H9 (cell line): ENCODE results near the gene OR10A4. TPM values are rescaled to one million over a fixed set of nuclear protein-coding genes. Genes with fewer than 3 reads are reported as not detected.

Experiments
- DNase-seq: peaks from one replicate; pipeline ENCODE4 v3.0.0-alpha.2; 2017
- H2AFZ ChIP-seq: one replicate; pipeline ENCODE4 v1.6.1; 2013; ENCODE audit warnings: mild to moderate bottlenecking, low read length, control low read depth, moderate library complexity
- H2AK5ac ChIP-seq: 2 replicates; pipeline ENCODE4 v1.6.1; 2013; ENCODE audit warnings: low read length, control low read depth, mixed read lengths; ENCODE audit not compliant: insufficient read length
- H2BK120ac ChIP-seq: one replicate; pipeline ENCODE4 v1.6.1; 2013; ENCODE audit warnings: low read depth, mild to moderate bottlenecking, low read length, control low read depth, inconsistent platforms; ENCODE audit not compliant: poor library complexity, severe bottlenecking
- H2BK12ac ChIP-seq: 2 replicates; pipeline ENCODE4 v1.6.1; 2013; ENCODE audit warnings: low read length, control low read depth, mixed read lengths, low read depth; ENCODE audit not compliant: insufficient read length
- H2BK15ac ChIP-seq: 2 replicates; pipeline ENCODE4 v1.6.1; 2013; ENCODE audit warnings: low read depth, low read length, control low read depth
- H2BK20ac ChIP-seq: one replicate; pipeline ENCODE4 v1.6.1; 2013; ENCODE audit warnings: low read depth, mild to moderate bottlenecking, low read length, control low read depth, inconsistent platforms; ENCODE audit not compliant: poor library complexity, severe bottlenecking
- H2BK5ac ChIP-seq: 2 replicates; pipeline ENCODE4 v1.6.1; 2013; ENCODE audit warnings: low read length, control low read depth, mixed read lengths; ENCODE audit not compliant: insufficient read length
- H3K14ac ChIP-seq: 2 replicates; pipeline ENCODE4 v1.6.1; 2013; ENCODE audit warnings: low read length, control low read depth; ENCODE audit not compliant: insufficient read depth
- H3K18ac ChIP-seq: 2 replicates; pipeline ENCODE4 v1.6.1; 2013; ENCODE audit warnings: low read depth, mild to moderate bottlenecking, mixed read lengths, low read length, control low read depth; ENCODE audit not compliant: insufficient read length
- H3K23ac ChIP-seq: 2 replicates; pipeline ENCODE4 v1.6.1; 2013; ENCODE audit warnings: low read length, control low read depth, mixed read lengths, low read depth; ENCODE audit not compliant: insufficient read length
- H3K23me2 ChIP-seq: 2 replicates; pipeline ENCODE4 v1.6.1; 2013; ENCODE audit warnings: low read depth, mild to moderate bottlenecking, mixed read lengths, low read length, control low read depth; ENCODE audit not compliant: insufficient read length, poor library complexity, severe bottlenecking
- H3K27ac ChIP-seq: 2 replicates; pipeline ENCODE4 v1.5.1; 2013; ENCODE audit warnings: low read length, control low read depth, mixed read lengths, low read depth; ENCODE audit not compliant: insufficient read length
- H3K27me3 ChIP-seq: 2 replicates; pipeline ENCODE4 v1.6.1; 2013; ENCODE audit warnings: low read length, control low read depth, inconsistent platforms; ENCODE audit not compliant: insufficient read depth
- H3K4ac ChIP-seq: 2 replicates; pipeline ENCODE4 v1.6.1; 2013; ENCODE audit warnings: low read depth, mild to moderate bottlenecking, control low read depth, inconsistent platforms, low read length, moderate library complexity
- H3K4me1 ChIP-seq: 2 replicates; pipeline ENCODE4 v1.6.1; 2013; ENCODE audit warnings: low read length, control low read depth, inconsistent platforms; ENCODE audit not compliant: insufficient read depth
- H3K4me2 ChIP-seq: 2 replicates; pipeline ENCODE4 v1.6.1; 2013; ENCODE audit warnings: low read length, control low read depth, mixed read lengths; ENCODE audit not compliant: insufficient read length, insufficient read depth
- H3K56ac ChIP-seq: 2 replicates; pipeline ENCODE4 v1.6.1; 2013; ENCODE audit warnings: low read depth, mild to moderate bottlenecking, mixed read lengths, low read length, control low read depth; ENCODE audit not compliant: insufficient read length
- H3K79me1 ChIP-seq: 2 replicates; pipeline ENCODE4 v1.6.1; 2013; ENCODE audit warnings: low read depth, mild to moderate bottlenecking, moderate library complexity, low read length, control low read depth, inconsistent platforms; ENCODE audit not compliant: insufficient read depth, poor library complexity, severe bottlenecking
- H3K79me2 ChIP-seq: 2 replicates; pipeline ENCODE4 v1.6.1; 2013; ENCODE audit warnings: low read length, control low read depth, inconsistent platforms; ENCODE audit not compliant: insufficient read depth
- H3K9ac ChIP-seq: 2 replicates; pipeline ENCODE4 v1.6.1; 2013; ENCODE audit warnings: low read length, control low read depth, mixed read lengths; ENCODE audit not compliant: insufficient read length; ENCODE audit errors: extremely low read depth
- H3K9me3 ChIP-seq: one replicate; pipeline ENCODE4 v1.6.1; 2013; ENCODE audit warnings: low read depth, low read length, inconsistent platforms; ENCODE audit not compliant: control insufficient read depth
- H3T11ph ChIP-seq: one replicate; pipeline ENCODE4 v1.6.1; 2013; ENCODE audit warnings: mild to moderate bottlenecking, low read length, control low read depth, inconsistent platforms
- H4K20me1 ChIP-seq: one replicate; pipeline ENCODE4 v1.6.1; 2013; ENCODE audit not compliant: control insufficient read depth, insufficient read length, insufficient read depth
- H4K5ac ChIP-seq: 2 replicates; pipeline ENCODE4 v1.6.1; 2013; ENCODE audit warnings: low read depth, mild to moderate bottlenecking, mixed read lengths, low read length, control low read depth; ENCODE audit not compliant: insufficient read length
- H4K8ac ChIP-seq: replicated peaks from 2 replicates; pipeline ENCODE4 v1.6.1; 2013; ENCODE audit warnings: low read length, control low read depth, mixed read lengths, low read depth; ENCODE audit not compliant: insufficient read length
- H4K91ac ChIP-seq: 2 replicates; pipeline ENCODE4 v1.6.1; 2013; ENCODE audit warnings: low read depth, mild to moderate bottlenecking, moderate library complexity, mixed read lengths, low read length, control low read depth; ENCODE audit not compliant: insufficient read length
- H3K27ac Mint-ChIP-seq, 3 experiments: 2 replicates in 2 of 3; 3 replicates in 1 of 3; pipeline ENCODE4 v1.8.0; 2020 to 2021; ENCODE audit warnings: mixed read lengths in 3 of 3, mild to moderate bottlenecking in 1 of 3, moderate library complexity in 1 of 3
- H3K27me3 Mint-ChIP-seq: 2 replicates; pipeline ENCODE4 v1.8.0; 2021; ENCODE audit warnings: low read depth, mild to moderate bottlenecking, moderate library complexity, mixed read lengths
- H3K36me3 Mint-ChIP-seq, 3 experiments: 2 replicates in 2 of 3; 3 replicates in 1 of 3; pipeline ENCODE4 v1.8.0; 2020 to 2021; ENCODE audit warnings: low read depth in 3 of 3, mixed read lengths in 3 of 3; ENCODE audit not compliant: insufficient read depth in 1 of 3
- H3K4me1 Mint-ChIP-seq, 2 experiments: 2 replicates each; pipeline ENCODE4 v1.8.0; 2020; ENCODE audit warnings: mixed read lengths in 2 of 2
- H3K4me3 Mint-ChIP-seq, 2 experiments: 2 replicates in 1 of 2; 3 replicates in 1 of 2; pipeline ENCODE4 v1.8.0; 2020 to 2021; ENCODE audit warnings: mild to moderate bottlenecking in 2 of 2, mixed read lengths in 2 of 2, moderate library complexity in 1 of 2
- H3K9me3 Mint-ChIP-seq, 2 experiments: 2 replicates in 1 of 2; 3 replicates in 1 of 2; pipeline ENCODE4 v1.8.0; 2020; ENCODE audit warnings: mild to moderate bottlenecking in 2 of 2, mixed read lengths in 2 of 2, moderate library complexity in 1 of 2
- whole genome bisulfite sequencing: extraction: QIAGEN DNeasy Blood & Tissue Kit; methylation state at CpG from one replicate; pipeline ENCODE4 v1.1.7; 2013; ENCODE audit warnings: missing lambda C conversion rate, low lambda C conversion rate, mixed read lengths; ENCODE audit not compliant: insufficient read length; ENCODE audit errors: extremely low coverage; 5-methylcytosine and 5-hydroxymethylcytosine counted together
- total RNA-seq: library from RNA; stranded (reverse); gene quantifications from 2 replicates; pipeline ENCODE4 v1.2.1, GENCODE V29; 2021
- TF ChIP-seq, protein P1 (sequence below): fragments of 200-600 bp; sonication (generic); conservative IDR thresholded peaks from 3 replicates; pipeline ENCODE4 v1.8.0; 2021; ENCODE audit warnings: antibody characterized with exemption, mild to moderate bottlenecking

Gene OR10A4
- total RNA-seq, 1 experiment from 2014 or later: not detected

DNA sequence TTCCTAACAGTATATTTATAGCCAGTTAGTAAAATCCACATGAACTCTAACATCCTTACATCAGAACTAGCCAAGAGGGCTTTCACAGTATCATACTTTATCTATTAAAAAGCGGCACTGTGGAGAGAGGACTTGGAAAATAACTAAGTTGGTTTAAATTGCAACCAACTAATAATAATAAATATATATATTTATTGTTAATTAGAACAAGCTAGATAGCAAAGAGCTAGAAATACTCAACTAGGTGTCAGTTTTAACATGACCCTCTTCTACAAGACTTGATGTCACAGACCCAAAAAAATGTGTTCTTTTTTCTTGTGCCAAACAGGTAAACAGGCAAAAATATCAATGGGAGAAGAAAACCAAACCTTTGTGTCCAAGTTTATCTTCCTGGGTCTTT is 44.3 kb downstream of the OR10A4 start, which contains the start of gene OR2D3:
Gene OR2D3 (plus strand): TSS at position 301 of the 400 bp plus-strand sequence. CDS start 0 bp downstream, at position 301.
- Histone ChIP-seq H2BK20ac (no peak within 1 kb of the TSS), H2BK5ac (no peak within 1 kb of the TSS), H3K9me3 (no peaks in the 10 kb centered on the region), H3K14ac (no peak within 1 kb of the TSS), H3K23ac (no peak within 1 kb of the TSS), H3K4me1 (no peaks in the 10 kb centered on the region; the same call in 1 of the 2 replicates), H3K4ac (no peak within 1 kb of the TSS), H3K23me2 (no peaks in the 10 kb centered on the region), H3K79me2 (no peaks in the 10 kb centered on the region), H2BK12ac (no peak within 1 kb of the TSS), H4K20me1 (no peaks in the 10 kb centered on the region), H3K18ac (no peak within 1 kb of the TSS), H2AK5ac (no peak within 1 kb of the TSS), H3K9ac (no peak within 1 kb of the TSS), H3K27ac (no peak within 1 kb of the TSS), H3K79me1 (no peaks in the 10 kb centered on the region), H2AFZ (no peak within 1 kb of the TSS), H3K4me2 (no peak within 1 kb of the TSS), H3K56ac (no peak within 1 kb of the TSS), H4K5ac (no peak within 1 kb of the TSS), H2BK120ac (no peak within 1 kb of the TSS), H3K27me3 (no peaks in the 10 kb centered on the region), H4K8ac (no peak within 1 kb of the TSS), H3T11ph (no peak within 1 kb of the TSS), H4K91ac (no peak within 1 kb of the TSS), H2BK15ac (no peak within 1 kb of the TSS)
- H3K27ac Mint-ChIP-seq: no peak within 1 kb of the TSS
- TF ChIP-seq, protein P1, sequence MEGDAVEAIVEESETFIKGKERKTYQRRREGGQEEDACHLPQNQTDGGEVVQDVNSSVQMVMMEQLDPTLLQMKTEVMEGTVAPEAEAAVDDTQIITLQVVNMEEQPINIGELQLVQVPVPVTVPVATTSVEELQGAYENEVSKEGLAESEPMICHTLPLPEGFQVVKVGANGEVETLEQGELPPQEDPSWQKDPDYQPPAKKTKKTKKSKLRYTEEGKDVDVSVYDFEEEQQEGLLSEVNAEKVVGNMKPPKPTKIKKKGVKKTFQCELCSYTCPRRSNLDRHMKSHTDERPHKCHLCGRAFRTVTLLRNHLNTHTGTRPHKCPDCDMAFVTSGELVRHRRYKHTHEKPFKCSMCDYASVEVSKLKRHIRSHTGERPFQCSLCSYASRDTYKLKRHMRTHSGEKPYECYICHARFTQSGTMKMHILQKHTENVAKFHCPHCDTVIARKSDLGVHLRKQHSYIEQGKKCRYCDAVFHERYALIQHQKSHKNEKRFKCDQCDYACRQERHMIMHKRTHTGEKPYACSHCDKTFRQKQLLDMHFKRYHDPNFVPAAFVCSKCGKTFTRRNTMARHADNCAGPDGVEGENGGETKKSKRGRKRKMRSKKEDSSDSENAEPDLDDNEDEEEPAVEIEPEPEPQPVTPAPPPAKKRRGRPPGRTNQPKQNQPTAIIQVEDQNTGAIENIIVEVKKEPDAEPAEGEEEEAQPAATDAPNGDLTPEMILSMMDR: no peak
- H3K36me3 Mint-ChIP-seq: no peaks in the 10 kb centered on the region; a peak in 1 of 7 replicates
- no peak within 1 kb of the TSS for H3K4me3 Mint-ChIP-seq
- H3K27me3 Mint-ChIP-seq: no peaks in the 10 kb centered on the region
- no CpG with 5 or more reads among the region's 1 CpG for WGBS
- peaks cover 3% of the 10 kb centered on the region in 2 experiments for H3K4me1 Mint-ChIP-seq
- peaks cover 0 to 4% of the 10 kb centered on the region in 2 experiments; a peak in 1 of 5 replicates for H3K9me3 Mint-ChIP-seq
- no peak for DNase-seq
